Measurements from ENCODE around the gene C11orf58.

Gene C11orf58

DNA sequence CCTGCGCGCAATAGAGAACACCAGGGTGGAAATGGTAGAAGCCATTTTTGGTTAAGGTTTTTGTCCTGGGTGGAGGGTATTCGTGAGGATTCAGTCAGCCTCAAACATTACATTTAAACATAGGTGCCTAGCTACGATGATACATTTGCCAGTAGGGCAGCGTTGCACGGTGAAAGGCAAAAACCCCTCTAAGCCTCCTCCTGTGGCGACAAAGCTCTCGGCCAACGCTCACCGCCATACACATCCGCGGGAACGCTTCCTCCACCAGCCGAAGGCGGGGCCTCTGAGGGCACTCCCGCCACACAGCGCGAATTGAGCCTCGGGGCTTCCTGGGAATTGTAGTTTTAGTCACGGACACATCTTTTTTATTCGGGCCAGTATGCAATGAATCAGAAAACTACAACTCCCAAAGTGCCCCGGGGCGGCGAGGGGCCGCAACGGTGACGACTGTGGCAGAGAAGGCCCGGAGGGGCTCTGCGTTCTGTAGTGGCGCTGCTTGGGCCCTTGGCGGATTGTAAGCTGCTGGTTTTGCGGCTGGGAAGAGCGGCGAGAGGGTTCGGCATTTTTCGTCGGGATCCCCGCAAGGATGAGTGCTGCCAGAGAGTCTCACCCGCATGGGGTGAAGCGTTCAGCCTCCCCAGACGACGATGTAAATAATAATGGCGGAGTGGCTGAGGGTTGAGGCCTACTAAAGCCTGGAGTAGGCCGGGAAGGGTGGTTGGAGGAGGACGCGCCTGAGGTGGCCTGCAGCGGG, at the start of gene C11orf58:
C11orf58 (plus strand) TSS at position 455 of the 754 bp plus-strand sequence; CDS start at position 587, 132 bp downstream.
- DNase-seq = peak; percentile 96 to 97

GRCh38 chr11:16690086-16690485, 48.4 kb upstream of the C11orf58 start:
- no peak for DNase-seq

DNA sequence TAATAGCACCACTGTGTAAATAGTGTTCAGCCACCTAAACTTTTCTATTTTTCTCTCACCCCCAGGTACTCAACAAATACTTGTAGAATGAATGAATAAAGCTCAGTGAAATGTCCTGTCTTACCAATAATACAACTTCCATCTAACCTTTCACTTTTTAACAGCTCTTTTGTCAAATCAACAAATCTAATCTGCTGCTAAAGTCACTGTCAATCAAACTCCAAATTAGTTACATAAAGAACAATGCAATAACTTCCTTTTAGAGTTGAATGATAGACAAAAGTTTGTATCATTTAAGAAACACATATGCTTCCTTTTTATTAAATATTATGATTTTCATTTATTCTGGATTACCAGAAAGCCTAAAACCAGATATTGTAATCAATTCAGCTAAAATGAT, 34.7 kb upstream of the C11orf58 start:
- no peak for DNase-seq

- DNase-seq = no peak
Measured at GRCh38 chr11:16713594-16713993, 24.9 kb upstream of the C11orf58 start.

- no peak for DNase-seq
Measured at GRCh38 chr11:16722581-16723344, 15.7 kb upstream of the C11orf58 start.

DNA sequence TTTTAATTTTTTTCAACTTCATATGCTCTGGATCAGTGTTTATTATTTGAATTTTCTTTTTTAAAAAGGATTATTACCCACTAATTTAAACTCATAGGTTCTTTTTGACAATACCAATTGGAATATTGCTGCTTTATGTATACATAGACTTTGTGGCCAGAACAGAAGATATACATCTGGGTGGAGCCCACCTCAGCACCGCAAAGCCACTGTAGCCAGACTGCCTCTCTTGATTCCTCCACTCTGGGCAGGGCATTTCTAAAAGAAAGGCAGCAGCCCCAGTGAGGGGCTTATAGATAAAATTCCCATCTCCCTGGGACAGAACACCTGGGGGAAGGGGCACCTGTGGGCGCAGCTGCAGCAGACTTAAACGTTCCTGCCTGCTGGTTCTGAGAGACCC, 10.6 kb upstream of the C11orf58 start:
- DNase-seq = no peak

- DNase-seq = no peak
Measured at GRCh38 chr11:16737818-16738192, 642 bp upstream of the C11orf58 start.

- peak in 1 of 2 donors; percentile 59 for DNase-seq
Measured at GRCh38 chr11:16738947-16739815, 734 bp downstream of the C11orf58 start.

GRCh38 chr11:16741473-16741872, 3.0 kb downstream of the C11orf58 start:
- no peak for DNase-seq

- no peak for DNase-seq
Measured at GRCh38 chr11:16743478-16743877, 5.0 kb downstream of the C11orf58 start.

DNA sequence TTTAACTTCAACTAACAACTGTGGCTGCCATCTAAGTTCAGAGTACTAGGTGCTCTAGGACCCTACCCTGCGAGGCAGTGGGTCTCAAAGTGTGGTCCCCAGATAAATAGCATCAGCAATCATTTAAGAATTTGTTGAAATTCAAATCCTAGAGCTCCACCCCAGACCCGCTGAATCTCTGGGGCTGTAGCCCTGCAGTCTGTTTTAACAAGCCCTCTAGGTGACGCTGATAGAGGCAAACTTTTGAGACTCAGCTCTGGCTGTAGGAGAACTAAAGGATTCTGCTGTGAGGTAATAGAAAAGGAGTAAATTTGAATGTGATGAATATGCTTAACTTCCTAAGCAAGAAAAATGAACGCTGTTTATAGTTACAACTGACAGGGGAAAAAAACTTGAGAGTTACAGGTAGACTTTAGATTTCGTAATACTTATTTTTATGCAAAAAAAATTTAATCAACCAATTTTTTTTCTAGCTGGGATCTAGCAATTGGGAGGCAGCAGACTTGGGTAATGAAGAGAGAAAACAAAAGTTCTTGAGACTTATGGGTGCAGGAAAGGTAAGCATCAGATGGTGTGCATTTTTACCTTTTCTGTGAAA, 5.8 kb downstream of the C11orf58 start:
- DNase-seq = no peak

GRCh38 chr11:16745950-16746605, 7.6 kb downstream of the C11orf58 start:
- no peak for DNase-seq

- no peak for DNase-seq
Measured at GRCh38 chr11:16749092-16749491, 10.6 kb downstream of the C11orf58 start.

DNA sequence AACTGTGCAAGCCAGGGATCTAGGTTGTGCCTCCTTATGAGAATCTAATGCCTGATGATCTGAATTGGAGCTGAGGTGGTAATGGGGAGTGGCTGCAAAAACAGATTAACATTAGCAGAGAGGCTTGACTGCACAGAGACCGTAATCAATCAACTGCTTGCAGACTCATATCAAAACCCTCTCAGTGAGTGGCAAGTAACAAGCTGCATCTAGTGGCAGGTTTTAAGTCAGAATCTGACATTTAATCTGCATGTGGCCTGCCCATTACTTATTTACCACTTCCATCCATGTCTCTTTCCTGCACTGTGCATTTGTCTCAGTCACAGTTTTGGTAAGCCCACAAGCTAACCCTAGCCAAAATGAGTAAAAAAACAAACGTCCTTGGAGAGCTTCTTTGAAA, 11.2 kb downstream of the C11orf58 start:
- DNase-seq = no peak

- DNase-seq = no peak
Measured at GRCh38 chr11:16750417-16750816, 12.0 kb downstream of the C11orf58 start.

DNA sequence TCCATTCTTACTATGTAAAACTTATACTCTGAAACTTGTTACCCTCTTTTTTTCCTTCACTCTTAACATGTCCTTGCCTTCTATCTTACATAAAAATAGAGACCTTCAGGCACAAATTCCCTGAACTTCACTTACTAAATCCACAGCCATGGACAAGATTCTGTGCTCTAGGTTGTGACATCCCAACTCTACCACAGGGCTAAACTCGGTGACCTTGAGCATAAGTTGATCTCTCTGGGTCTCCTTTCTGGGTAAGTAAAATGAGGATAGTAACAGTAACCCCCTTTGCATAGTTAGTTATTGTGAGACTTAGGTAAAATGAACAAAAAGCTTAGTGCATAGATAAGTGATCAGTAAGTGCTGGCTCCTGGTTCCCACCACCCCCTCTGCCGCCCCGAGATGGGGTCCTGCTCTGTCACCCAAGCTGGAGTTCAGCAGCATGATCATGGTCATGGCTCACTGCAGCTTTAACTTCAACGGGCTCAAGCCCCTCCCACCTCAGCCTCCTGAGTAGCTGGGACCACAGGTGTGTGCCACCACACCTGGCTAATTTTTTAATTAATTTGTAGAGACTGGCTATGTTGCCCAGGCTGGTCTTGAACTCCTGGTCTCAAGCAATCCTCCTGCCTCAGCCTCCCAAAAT, 20.1 kb downstream of the C11orf58 start:
- DNase-seq = no peak

- DNase-seq = peak; percentile 14 to 15
Measured at GRCh38 chr11:16759857-16760508, 21.5 kb downstream of the C11orf58 start.

DNA sequence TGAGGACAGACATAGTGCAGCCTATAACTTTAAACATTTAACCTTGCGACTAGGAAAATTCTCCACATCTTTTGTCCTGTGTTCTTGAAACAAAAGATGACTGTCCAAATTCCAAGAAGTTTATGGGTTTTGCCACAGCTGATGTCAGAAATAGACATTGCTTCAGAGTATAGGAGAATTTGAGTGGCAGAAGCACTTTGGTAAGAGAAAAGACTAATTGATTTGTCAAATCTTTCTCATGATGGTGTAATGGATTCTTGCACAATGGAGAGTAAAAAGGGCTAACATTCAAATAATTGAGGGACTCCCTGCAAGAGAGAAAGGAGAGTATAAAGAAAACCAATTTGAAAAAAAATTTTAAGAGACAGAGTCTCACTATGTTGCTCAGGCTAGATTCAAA, 25.3 kb downstream of the C11orf58 start:
- no peak for DNase-seq

- DNase-seq = no peak
Measured at GRCh38 chr11:16764888-16765287, 26.4 kb downstream of the C11orf58 start.

DNA sequence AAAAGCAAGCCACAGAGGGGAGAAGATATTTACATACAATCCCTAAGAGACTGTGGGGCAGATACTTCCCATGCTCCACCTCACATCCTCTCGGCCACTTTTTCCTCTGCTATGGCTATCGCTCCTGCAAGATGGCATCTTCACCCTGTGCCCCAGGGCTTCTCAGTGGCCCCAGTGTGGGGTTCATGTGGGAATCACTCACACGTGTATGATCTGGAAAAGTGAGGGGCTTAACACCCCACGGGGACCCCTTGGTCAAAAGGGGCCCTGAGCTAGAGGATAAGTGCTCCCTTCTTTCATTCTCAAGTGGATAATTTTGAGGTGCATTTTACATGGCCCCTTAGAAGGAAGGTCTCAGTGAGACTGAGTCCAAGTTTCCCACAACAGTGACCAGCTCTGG, 28.7 kb downstream of the C11orf58 start:
- DNase-seq = no peak

DNA sequence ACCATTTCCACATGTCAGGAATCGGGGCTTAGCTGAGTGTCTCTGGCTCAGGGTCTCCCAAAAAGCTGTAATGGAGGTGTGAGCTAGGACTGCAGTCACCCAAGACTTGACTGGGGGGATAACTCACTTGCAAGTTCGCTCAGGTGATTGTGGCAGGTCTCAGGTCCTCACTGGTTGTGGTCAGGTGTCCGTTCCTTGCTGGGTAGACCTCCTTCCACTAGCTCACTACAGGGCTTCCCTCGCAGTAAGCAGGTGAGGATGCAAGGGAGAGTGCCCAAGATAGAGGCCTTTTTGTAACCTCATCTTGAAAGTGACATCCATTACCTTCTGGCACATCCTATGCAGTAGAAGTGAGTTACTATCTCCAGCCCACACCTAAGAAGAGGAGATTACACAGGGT, 29.5 kb downstream of the C11orf58 start:
- no peak for DNase-seq
